ENCODE measurements around the gene LDLRAP1. TPM values are rescaled to one million over a fixed set of nuclear protein-coding genes. Genes with fewer than 3 reads are reported as not detected.

The LDLRAP1 gene
- total and polyA plus RNA-seq, 2 of the 4 experiments (the other 2 are of a cell fraction), result 4.5 to 14.4 TPM

GRCh38 chr1:25573961-25574360 lies 30.6 kb downstream of the LDLRAP1 start:
- in situ Hi-C loops (cut with MboI; ENCODE audit: low sequenced_read_pairs), result no loop called here
- Histone ChIP-seq H4K91ac (ENCODE audit: insufficient read depth, low read depth, low read length) (no peak overlapping the region), H3K14ac (replicated peaks; ENCODE audit: low read depth, low read length) (no peak overlapping the region), H2BK20ac (ENCODE audit: low read depth, low read length) (no peak overlapping the region), H3K36me3 (ENCODE audit: control insufficient read depth, insufficient read depth, low read length) (no peaks in the 10 kb centered on the region), H2BK5ac (ENCODE audit: low read depth, low read length, poor library complexity, severe bottlenecking) (no peak overlapping the region), H2AFZ (replicated peaks; ENCODE audit: low read length, poor library complexity) (no peak overlapping the region), H2BK120ac (ENCODE audit: low read depth, low read length) (no peak overlapping the region), H3K27me3 (ENCODE audit: control insufficient read depth, insufficient read depth, low read length) (peaks cover 1% of the 10 kb centered on the region), H2AK9ac (replicated peaks; ENCODE audit: low read depth, low read length, poor library complexity) (no peak overlapping the region), H3K18ac (ENCODE audit: low read depth, low read length) (no peak overlapping the region), H3K56ac (ENCODE audit: extremely low read depth, insufficient read depth, low read length) (no peak overlapping the region), H3K4me1 (ENCODE audit: control insufficient read depth, insufficient read depth, low read length) (peaks cover 9% of the 10 kb centered on the region), H3K27ac (ENCODE audit: insufficient read depth, low read length) (no peak overlapping the region), H3K79me1 (ENCODE audit: low read depth in 1 of 2, low read length in 2 of 2) (peaks cover 0 to 9% of the 10 kb centered on the region in 2 experiments; a peak in 2 of 4 replicates), H3K9me3 (ENCODE audit: control insufficient read depth, insufficient read depth, low read length) (no peaks in the 10 kb centered on the region), H3K23ac (ENCODE audit: low read depth, low read length) (no peak overlapping the region), H2AK5ac (ENCODE audit: low read depth, low read length) (no peak overlapping the region), H4K20me1 (ENCODE audit: insufficient read depth, low read length) (no peaks in the 10 kb centered on the region), H3K9me1 (ENCODE audit: insufficient read depth, low read length) (peaks cover 8% of the 10 kb centered on the region), H3K4ac (ENCODE audit: low read depth, low read length) (no peak overlapping the region), H2BK15ac (ENCODE audit: low read depth, low read length) (no peak overlapping the region), H3K9ac (ENCODE audit: low read depth, low read length) (no peak overlapping the region), H3K4me2 (ENCODE audit: low read depth, low read length) (no peak overlapping the region), H4K5ac (ENCODE audit: low read depth, low read length) (no peak overlapping the region), H4K8ac (ENCODE audit: low read depth in 2 of 2, low read length in 2 of 2) (no peak overlapping the region), H3K4me3 (ENCODE audit: insufficient read depth, low read depth, low read length) (no peak overlapping the region)
- no TSS peak for BruUV-seq (replicated peaks)
- ChIA-PET CTCF (interaction anchor here (0.6 to 1.0 kb wide), 3 partner anchors 8 to 359 kb away, joined by 3 read pairs; no protein-coding TSS in a partner anchor), POLR2A (ENCODE audit: unreplicated experiment) (no interaction called here)
- no peak for ATAC-seq (ENCODE audit: low read depth)
- intact Hi-C loops (cut with micrococcal nuclease), result no loop called here
- DNase-seq, result no peak
- dilution Hi-C loops (cut with HindIII; ENCODE audit: low sequenced_read_pairs, unreplicated experiment), result no loop called here
- TF ChIP-seq RFX5 (IDR thresholded peaks at IDR 0.05; ENCODE audit: low read depth, low read length) (no peak), BHLHE40 (IDR thresholded peaks at IDR 0.05; ENCODE audit: low read depth, low read length) (no peak), RAD21 (IDR thresholded peaks at IDR 0.05; ENCODE audit: low read length) (no peak), CEBPB (IDR thresholded peaks at IDR 0.05; ENCODE audit: low read depth, low read length) (no peak), POLR2A (IDR thresholded peaks at IDR 0.05; ENCODE audit: low read depth, low read length) (no peak), NFE2L2 (IDR thresholded peaks at IDR 0.05; ENCODE audit: low read depth, low read length) (no peak), CTCF (conservative IDR thresholded peaks at IDR 0.05; ENCODE audit: low read depth, low read length) (no peak)
- 64% methylated on average over 4 of the region's 8 CpGs; no CpG with 5 or more reads in 1 of the 2 experiments for WGBS, 2 experiments (ENCODE audit: extremely low coverage in 2 of 2, insufficient read length in 1 of 2)
